Endodermal cell (in vitro differentiated cells): ENCODE data around the gene TRMT5. TPM values are rescaled to one million over a fixed set of nuclear protein-coding genes. Genes with fewer than 3 reads are reported as not detected.

Experiments used
- DNase-seq: peaks from one replicate; pipeline ENCODE4 v3.0.0-alpha.2; 2017
- H3K27ac ChIP-seq: 2 replicates; pipeline ENCODE4 v1.5.1; 2013; ENCODE audit warnings: mild to moderate bottlenecking, low read depth, low read length, moderate library complexity
- H3K27me3 ChIP-seq: 2 replicates; pipeline ENCODE4 v1.6.1; 2013; ENCODE audit warnings: mild to moderate bottlenecking, low read length, moderate library complexity; ENCODE audit not compliant: insufficient read depth, control insufficient read depth, poor library complexity, severe bottlenecking
- H3K36me3 ChIP-seq: 2 replicates; pipeline ENCODE4 v1.7.0; 2013; ENCODE audit warnings: mild to moderate bottlenecking, low read length, moderate library complexity; ENCODE audit not compliant: control insufficient read depth, insufficient read depth
- H3K4me1 ChIP-seq: one replicate; pipeline ENCODE4 v1.7.0; 2013; ENCODE audit warnings: low read length; ENCODE audit not compliant: control insufficient read depth, insufficient read depth
- H3K4me3 ChIP-seq: 2 replicates; pipeline ENCODE4 v1.5.1; 2013; ENCODE audit warnings: mild to moderate bottlenecking, low read length, moderate library complexity
- H3K9ac ChIP-seq: 2 replicates; pipeline ENCODE4 v1.6.1; 2013; ENCODE audit warnings: mild to moderate bottlenecking, low read length, moderate library complexity; ENCODE audit not compliant: poor library complexity, severe bottlenecking; ENCODE audit errors: extremely low read depth
- H3K9me3 ChIP-seq: 2 replicates; pipeline ENCODE4 v1.6.1; 2013; ENCODE audit warnings: mild to moderate bottlenecking, low read length, moderate library complexity; ENCODE audit not compliant: control insufficient read depth
- H3K27ac Mint-ChIP-seq: 2 replicates; pipeline ENCODE4 v1.8.0; 2020; ENCODE audit warnings: mixed read lengths
- H3K27me3 Mint-ChIP-seq: 2 replicates; pipeline ENCODE4 v1.8.0; 2021; ENCODE audit warnings: mild to moderate bottlenecking, mixed read lengths; ENCODE audit not compliant: insufficient read depth
- H3K36me3 Mint-ChIP-seq: 2 replicates; pipeline ENCODE4 v1.8.0; 2020; ENCODE audit warnings: low read depth, mixed read lengths
- H3K4me1 Mint-ChIP-seq: 2 replicates; pipeline ENCODE4 v1.8.0; 2020; ENCODE audit warnings: mixed read lengths
- H3K4me3 Mint-ChIP-seq: 2 replicates; pipeline ENCODE4 v1.8.0; 2020; ENCODE audit warnings: mild to moderate bottlenecking, moderate library complexity, mixed read lengths
- H3K9me3 Mint-ChIP-seq: 2 replicates; pipeline ENCODE4 v1.8.0; 2020; ENCODE audit warnings: mild to moderate bottlenecking, mixed read lengths
- CTCF ChIP-seq: fragments of 200-600 bp; sonication (generic); conservative IDR thresholded peaks from 2 replicates; pipeline ENCODE4 v1.5.0; 2021; ENCODE audit warnings: antibody characterized with exemption, mild to moderate bottlenecking
- WGBS, 2 experiments: methylation state at CpG; one replicate each; pipeline versions ENCODE4 v1.1.5 to v1.1.7; 2013; ENCODE audit warnings: missing lambda C conversion rate in 2 of 2, mixed read lengths in 1 of 2; ENCODE audit not compliant: insufficient coverage in 1 of 2, insufficient read length in 1 of 2; 5-methylcytosine and 5-hydroxymethylcytosine counted together
- total RNA-seq, 2 donors: library from RNA; stranded (reverse); fragmentation: NEBNext Ultra II Directional in 1 of 2; extraction: Animal tissue kit (Norgen Biotek cat#: 25700) in 1 of 2; gene quantifications; 2 replicates in 1 of 2; 3 replicates in 1 of 2; pipeline ENCODE4 v1.2.1, GENCODE V29; 2021

Gene TRMT5
- total RNA-seq, 2 donors from 2014 or later, result 18.4 to 19.8 TPM

- H3K27ac Mint-ChIP-seq, result no peak overlapping the region
- no peaks in the 10 kb centered on the region for H3K4me1 Mint-ChIP-seq
- H3K9me3 Mint-ChIP-seq, result no peaks in the 10 kb centered on the region
- peaks cover 13% of the 10 kb centered on the region for H3K36me3 ChIP-seq
- H3K27me3 ChIP-seq, result no peaks in the 10 kb centered on the region
- H3K27me3 Mint-ChIP-seq, result no peaks in the 10 kb centered on the region
- DNase-seq, result no peak
- no peaks in the 10 kb centered on the region for H3K4me1 ChIP-seq
- no peak overlapping the region for H3K4me3 ChIP-seq
- H3K4me3 Mint-ChIP-seq, result no peak overlapping the region
- no peak for TF ChIP-seq CTCF
- 82 to 94% methylated on average over 2 to 3 of the region's 3 CpGs for WGBS, 2 experiments
- no peak overlapping the region for H3K9ac ChIP-seq
- H3K9me3 ChIP-seq, result no peaks in the 10 kb centered on the region
- H3K27ac ChIP-seq, result no peak overlapping the region
- H3K36me3 Mint-ChIP-seq, result peaks cover 13% of the 10 kb centered on the region
Observed at GRCh38 chr14:60973070-60973469, 7.8 kb downstream of the TRMT5 start.

DNA sequence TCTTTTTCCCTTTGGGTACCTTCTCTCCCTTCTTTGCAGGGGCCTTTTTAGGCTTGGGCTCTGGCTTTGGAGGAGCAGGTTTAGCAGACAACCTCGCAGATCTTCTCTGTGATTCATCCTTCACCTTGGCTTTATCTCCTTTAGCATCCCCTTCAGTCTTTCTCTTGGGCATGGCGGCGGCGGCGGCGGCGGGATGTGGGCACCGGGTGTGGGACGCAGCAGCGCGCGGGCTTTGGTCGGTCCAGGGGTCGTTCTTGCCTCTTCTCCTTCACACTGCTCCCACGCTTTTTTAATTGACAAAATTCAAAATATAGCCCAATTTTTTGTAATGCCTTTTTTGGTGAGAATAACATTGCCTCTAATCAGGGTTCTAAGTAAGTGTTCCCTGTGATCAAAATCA, 8.6 kb downstream of the TRMT5 start:
- H3K27ac Mint-ChIP-seq, result no peak overlapping the region
- no peak overlapping the region for H3K4me3 Mint-ChIP-seq
- Histone ChIP-seq H3K4me1 (no peaks in the 10 kb centered on the region), H3K9ac (no peak overlapping the region), H3K9me3 (no peaks in the 10 kb centered on the region), H3K27me3 (no peaks in the 10 kb centered on the region), H3K27ac (no peak overlapping the region), H3K4me3 (no peak overlapping the region), H3K36me3 (peaks cover 13% of the 10 kb centered on the region)
- no peaks in the 10 kb centered on the region for H3K4me1 Mint-ChIP-seq
- H3K27me3 Mint-ChIP-seq, result no peaks in the 10 kb centered on the region
- TF ChIP-seq CTCF, result no peak
- H3K36me3 Mint-ChIP-seq, result peaks cover 13% of the 10 kb centered on the region
- no peaks in the 10 kb centered on the region for H3K9me3 Mint-ChIP-seq
- 90 to 92% methylated on average over 11 to 15 of the region's 15 CpGs for WGBS, 2 experiments
- no peak for DNase-seq

DNA sequence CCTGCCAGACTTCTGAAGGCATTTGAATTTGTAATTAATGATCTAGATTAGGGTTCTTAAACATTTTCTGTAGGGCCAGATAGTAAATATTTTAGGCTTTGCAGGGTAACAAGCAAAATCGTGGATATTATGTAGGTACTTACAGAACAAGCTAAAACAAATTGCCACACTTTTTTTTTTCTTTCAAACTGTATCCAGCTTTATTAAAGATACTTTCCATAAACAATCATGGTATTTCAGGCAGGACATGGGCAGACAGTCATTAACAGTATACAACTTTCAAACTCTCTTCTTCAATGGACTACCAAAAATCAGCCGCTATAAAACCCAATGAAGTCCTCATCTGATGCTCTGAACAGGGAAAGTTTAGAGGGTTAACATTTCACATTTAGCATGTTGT, 9.6 kb downstream of the TRMT5 start:
- Histone ChIP-seq H3K9ac (no peak overlapping the region), H3K4me3 (no peak overlapping the region), H3K9me3 (no peaks in the 10 kb centered on the region), H3K27ac (no peak overlapping the region), H3K36me3 (peaks cover 13% of the 10 kb centered on the region), H3K4me1 (no peaks in the 10 kb centered on the region), H3K27me3 (no peaks in the 10 kb centered on the region)
- Mint-ChIP-seq H3K9me3 (no peaks in the 10 kb centered on the region), H3K4me3 (no peak overlapping the region), H3K27me3 (no peaks in the 10 kb centered on the region), H3K36me3 (peaks cover 13% of the 10 kb centered on the region), H3K27ac (no peak overlapping the region), H3K4me1 (no peaks in the 10 kb centered on the region)
- 0 to 50% methylated on average over 1 to 2 of the region's 2 CpGs for WGBS, 2 experiments
- no peak for TF ChIP-seq CTCF
- DNase-seq, result no peak
